HG03354 (cell line): Measurements from ENCODE around the gene HUWE1.

ENCODE experiments used
- ATAC-seq: cut with Tn5 transposase; IDR thresholded peaks from one replicate; pipeline ENCODE4 v1.9.1; 2021; ENCODE audit warnings: mild to moderate bottlenecking; ENCODE audit not compliant: unreplicated experiment, poor library complexity, severe bottlenecking

Gene HUWE1

GRCh38 chrX:53695946-53696549, 9.5 kb upstream of the HUWE1 start:
- ATAC-seq: no peak

GRCh38 chrX:53694642-53695041, 8.1 kb upstream of the HUWE1 start:
- ATAC-seq: no peak

DNA sequence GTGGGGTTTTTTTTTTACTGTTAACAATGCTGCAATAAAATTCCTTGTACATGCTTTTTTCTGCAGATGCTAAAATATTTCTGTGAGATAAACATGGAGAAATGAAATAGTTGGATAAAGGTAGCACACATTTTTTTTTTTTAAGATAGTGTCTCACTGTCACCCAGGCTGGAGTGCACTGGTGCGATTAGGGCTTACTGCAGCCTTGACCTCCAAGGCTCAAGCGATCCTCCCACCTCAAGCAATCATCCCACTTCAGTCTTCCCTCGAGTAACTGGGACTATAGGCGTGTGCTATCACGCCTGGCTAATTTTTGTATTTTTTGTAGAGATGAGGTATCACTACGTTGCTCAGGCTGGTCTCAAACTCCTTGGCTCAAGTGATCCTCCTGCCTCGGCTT, 1.8 kb upstream of the HUWE1 start:
- ATAC-seq: no peak

GRCh38 chrX:53685711-53686110, 808 bp downstream of the HUWE1 start:
- no peak for ATAC-seq

DNA sequence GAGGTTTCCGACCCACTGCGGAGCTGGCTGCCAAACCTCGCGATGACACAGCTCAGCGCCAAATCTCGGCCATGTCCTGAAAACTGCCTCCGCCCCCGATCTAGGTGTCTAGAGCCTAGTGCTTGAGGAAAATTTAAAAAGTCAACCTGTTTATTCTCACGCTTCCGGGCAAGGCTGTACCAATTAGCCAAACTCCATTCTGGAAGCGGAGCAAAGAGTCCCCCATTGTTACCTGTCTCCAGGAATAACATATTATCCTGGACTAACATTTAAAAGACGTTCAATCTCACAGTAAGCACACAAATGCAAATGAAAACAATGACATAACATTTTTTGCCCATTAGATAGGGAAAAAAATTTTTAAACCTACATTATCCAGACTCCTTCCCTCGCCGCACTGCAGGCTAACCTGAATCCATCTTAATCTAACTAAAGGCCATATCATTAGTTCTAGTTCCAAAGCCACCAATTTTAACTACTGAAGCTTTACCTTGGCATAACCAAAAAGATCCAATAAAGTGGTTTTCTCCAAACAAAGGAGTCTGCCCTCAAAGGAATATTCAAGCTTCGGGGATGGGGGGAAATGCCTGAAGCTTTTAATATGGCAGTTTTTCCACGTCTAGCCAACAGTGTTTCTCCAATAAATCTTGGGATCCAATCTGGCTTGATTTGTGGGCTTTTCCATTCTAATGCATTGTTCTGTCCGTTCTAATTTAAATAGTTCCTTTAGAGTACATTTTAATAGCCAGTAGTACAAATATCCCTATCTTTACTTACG, 1.9 kb downstream of the HUWE1 start:
- no peak for ATAC-seq

DNA sequence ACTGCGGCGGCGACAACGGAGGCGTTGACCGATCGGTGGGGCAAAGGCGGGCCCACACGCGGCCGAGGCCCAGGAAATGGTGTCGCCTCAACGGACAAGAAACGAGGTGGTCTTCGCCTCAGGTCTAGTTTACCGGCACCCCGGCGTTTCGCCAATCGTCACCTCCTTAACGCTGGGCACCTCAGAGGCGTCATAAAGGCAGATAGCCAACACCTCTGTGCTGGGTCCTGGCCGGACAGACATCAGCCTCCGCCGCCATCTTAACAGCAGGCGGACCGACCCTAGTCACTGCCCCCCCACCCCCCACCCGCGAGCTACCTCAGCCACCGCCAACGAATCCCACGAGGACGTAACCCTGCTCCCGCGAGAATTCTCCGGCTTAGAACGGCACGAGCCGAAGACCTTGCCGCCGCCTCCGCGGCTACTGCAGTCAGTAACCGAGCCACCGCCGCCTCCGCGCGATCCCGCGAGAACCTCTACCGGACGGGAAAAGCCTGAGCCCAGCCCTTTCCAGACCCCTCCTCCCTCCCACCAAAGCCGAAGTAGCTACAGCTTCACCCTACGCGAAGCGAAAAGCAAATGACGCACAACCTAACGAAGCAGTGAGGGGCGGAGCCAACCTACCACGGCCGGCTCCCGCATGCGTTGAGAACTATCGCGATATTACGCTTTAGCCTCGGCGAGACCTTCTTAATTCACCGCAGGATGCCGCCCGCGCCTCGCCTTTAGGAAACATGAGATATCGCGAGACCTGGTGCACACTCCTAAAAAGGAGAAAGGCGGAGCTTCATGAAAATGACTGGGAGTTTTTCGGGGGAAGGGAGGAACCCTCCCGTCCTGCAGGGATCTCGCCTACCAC, 2.7 kb downstream of the HUWE1 start:
- peak; percentile 67 for ATAC-seq

DNA sequence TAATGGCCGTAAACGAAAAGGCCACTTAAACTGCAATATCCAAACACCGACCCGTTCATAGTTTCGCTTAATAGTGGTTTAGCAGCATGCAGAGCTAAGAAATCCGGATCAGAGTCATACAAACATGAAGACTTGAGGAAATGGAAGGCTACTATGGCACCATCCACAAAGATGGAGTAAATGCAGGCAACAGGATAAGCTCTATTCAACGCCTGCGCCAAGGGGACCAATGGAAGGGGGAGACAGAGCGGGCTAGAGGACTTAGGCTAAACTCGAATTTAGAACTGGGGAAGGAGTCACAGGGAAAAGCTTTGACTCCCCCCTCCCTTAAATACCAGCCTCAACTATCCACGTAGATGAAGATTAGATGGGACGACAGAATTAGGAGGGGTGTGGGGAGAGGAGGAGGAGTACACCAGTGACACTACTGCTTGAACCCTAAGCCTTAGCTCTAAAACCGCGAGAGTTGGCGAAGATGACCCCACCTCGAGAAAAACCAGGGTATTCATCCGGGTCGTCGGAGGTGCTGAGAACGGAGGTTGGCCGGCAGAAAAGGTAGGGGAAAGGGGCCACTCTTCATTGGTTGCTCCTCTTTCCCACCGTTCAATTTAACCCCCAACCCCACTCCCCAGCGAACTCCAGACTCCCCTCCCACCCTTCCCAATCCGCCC, 3.5 kb downstream of the HUWE1 start:
- no peak for ATAC-seq

DNA sequence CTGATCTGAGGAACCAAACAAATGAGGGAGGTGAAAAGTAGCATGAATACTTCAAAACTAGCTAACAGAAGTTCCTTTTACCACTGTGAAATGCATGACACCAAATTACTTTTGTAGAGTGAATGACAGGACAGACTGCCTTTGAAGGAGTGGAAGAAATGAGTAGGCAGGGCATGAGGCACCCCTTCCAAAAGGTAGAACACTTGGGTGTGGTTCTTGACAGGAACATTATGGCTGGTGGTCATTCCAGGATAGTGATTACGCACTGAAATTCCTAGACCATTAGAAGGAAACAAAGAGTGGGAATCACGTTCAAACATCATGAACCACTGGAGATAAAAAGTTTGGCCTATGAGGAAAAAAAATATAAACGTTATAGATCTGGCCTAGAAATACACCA, 4.9 kb downstream of the HUWE1 start:
- ATAC-seq: no peak

GRCh38 chrX:53678667-53679066, 7.9 kb downstream of the HUWE1 start:
- no peak for ATAC-seq

GRCh38 chrX:53677286-53677685, 9.2 kb downstream of the HUWE1 start:
- ATAC-seq: no peak

- ATAC-seq: no peak
These were observed 11.9 kb downstream of the HUWE1 start for GRCh38 chrX:53674581-53674980.

DNA sequence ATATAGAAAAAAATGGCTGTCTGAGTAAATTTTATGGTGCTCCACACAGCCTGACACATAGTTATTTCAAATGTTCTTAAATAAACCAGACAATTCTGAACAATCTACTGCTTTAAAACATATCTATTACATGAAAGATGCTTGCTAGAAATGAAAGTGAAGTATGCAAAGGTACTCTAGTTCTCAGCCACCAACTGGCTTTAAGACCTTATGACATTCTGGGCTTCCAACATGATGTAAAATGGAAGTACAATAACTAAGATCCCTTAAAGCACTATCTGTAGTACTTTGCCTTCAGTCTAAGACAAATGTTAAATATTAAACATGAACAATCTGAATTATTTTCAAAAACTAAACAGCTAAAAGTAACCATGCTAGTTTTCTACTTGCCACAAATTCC, 17.3 kb downstream of the HUWE1 start:
- ATAC-seq: no peak

- no peak for ATAC-seq
These were observed 20.3 kb downstream of the HUWE1 start for GRCh38 chrX:53666171-53666570.

- ATAC-seq: no peak
These were observed 26.5 kb downstream of the HUWE1 start for GRCh38 chrX:53660004-53660403.

DNA sequence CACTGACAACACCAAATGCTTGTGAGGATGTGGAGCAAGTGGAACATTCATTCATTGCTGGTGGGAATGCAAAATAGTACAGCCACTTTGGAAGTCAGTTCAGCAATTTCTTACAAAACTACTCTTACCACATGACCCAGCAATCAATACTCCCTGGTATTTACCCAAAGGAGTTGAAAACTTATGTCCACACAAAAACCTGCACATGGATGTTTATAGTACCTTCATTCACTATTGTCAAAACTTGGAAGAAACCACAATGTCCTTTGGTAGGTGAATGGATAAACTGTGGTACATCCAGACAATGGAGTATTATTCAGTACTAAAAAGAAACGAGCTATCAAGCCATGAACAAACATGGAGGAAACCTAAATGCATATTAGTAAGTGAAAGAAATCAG, 27.5 kb downstream of the HUWE1 start:
- no peak for ATAC-seq

DNA sequence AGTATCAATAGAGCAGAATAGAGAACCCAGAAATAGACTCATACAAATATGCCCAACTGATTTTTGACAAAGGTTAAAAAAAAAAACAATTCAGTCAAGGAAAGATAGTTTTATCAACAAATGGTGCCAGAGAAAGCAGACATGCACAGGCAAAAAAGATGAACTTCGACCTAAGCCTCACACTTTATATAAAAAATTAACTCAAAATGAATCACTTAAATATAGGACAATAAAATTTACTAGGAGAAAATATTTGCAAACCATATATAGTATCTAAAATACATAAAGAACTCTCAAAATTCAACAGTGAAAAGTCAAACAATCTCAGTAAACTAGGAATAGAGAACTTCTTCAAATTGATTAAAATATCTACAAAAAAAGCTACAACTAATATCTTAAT, 29.7 kb downstream of the HUWE1 start:
- no peak for ATAC-seq

DNA sequence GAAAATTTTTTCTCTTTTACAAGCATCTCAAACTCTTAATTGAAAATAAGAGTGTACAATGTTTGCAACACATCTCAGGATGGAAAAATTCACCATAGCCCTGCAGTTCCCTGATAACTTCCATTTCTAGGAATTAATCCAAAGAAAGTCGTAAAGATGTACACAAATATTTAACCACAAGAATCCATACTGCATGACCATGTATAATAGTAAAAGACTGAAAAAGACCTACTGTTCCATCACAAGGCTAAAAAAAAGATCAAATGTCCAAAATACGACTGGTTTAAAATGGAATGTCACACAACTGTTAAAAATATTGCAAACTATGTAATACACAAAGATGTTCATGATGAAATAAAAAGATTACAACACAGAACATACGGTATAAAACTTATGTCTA, 32.1 kb downstream of the HUWE1 start:
- ATAC-seq: no peak

DNA sequence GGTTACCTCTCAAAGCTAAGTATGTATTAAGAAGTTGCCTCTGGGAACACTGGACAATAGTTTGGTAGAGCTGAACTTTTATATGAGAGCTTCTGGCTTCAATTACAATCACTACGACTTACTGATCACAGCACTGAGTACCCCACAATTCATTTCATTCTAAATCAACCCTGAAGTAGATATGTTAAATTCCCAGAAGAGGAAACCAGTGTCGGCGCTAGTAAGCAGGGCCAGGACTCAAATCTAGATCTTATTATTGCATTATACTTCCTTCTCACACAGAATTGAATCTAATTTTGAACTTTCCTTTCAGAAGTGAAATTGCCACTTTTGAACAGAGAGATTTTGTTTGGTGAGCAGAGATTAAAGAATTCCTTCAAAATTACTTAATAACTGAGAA, 41.8 kb downstream of the HUWE1 start:
- no peak for ATAC-seq

DNA sequence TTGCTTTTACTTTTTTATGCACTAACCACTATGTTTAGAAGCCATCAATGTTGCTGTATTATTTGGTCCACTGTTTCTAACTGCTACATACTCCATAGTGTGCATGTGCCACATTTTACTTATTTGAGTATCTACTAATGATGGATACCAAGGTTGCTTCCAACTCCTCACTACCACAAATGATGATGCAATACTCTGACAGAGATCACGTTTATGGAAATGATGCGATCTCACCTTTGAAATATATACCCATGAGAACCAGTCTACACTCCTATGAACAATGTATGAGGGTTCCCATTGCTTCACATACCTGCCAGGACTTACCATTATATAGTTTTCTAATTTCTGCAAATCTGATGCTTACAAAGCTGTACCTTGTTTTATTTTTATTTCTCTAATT, 44.2 kb downstream of the HUWE1 start:
- no peak for ATAC-seq

- no peak for ATAC-seq
These were observed 47.3 kb downstream of the HUWE1 start for GRCh38 chrX:53639257-53639656.
